ENCODE results near the gene CTDP1.

The CTDP1 gene

DNA sequence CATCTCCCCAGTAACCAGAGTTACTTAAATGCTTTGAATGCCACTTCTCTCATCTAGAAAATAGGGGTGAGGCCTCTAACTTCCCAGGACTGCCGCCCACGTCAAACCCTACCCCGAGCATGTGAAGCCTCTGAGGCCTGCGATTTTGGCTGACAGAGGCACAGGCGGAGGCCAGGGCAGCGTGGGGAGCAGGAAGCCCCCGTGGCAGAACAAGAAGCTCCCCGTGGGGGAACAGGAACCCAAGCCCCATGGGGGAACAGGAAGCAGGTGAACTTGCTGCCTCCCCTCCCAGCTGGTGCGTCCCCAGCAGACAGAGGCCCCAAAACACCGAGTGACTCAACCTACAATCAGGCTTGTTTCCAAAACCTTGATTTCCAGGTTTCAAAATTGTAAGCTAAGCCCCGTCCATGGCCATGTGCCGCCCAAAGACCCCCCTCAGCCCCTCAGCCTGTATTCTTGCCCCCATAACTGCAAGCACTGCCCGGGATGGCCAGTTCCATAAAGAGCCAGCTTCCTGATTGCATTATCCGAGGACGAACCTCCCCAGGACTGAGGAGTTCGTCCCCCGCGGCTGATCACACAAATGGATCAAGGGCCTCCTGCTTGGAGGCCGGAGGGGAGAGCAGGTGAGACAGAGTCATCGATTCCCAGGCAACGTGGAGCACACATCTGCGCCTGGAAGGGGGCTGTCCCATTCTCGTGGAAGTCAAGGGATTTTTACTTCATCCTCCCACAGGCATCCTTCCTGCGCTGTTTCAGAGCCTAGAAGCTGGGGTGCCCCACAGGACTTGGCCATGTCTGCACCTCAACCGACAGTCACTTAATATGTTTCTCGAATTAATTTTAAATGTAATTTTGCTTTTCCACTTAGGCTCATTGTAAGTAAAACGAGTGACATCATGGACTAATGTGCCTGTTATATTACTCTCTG is 36.3 kb upstream of the CTDP1 start:
- in situ Hi-C loops (cut with MboI; ENCODE audit: low sequenced_read_pairs, unreplicated experiment) = loop anchor here (5.0 to 10.0 kb wide), 2 partner anchors 109 to 261 kb away; no protein-coding TSS in a partner anchor
- DNase-seq (ENCODE audit: low spot score) = peak; percentile 67
- TF ChIP-seq CTCF (IDR thresholded peaks at IDR 0.05; ENCODE audit: borderline replicate concordance, control extremely low read depth, extremely low read depth, insufficient read depth, missing control alignments) = no peak

DNA sequence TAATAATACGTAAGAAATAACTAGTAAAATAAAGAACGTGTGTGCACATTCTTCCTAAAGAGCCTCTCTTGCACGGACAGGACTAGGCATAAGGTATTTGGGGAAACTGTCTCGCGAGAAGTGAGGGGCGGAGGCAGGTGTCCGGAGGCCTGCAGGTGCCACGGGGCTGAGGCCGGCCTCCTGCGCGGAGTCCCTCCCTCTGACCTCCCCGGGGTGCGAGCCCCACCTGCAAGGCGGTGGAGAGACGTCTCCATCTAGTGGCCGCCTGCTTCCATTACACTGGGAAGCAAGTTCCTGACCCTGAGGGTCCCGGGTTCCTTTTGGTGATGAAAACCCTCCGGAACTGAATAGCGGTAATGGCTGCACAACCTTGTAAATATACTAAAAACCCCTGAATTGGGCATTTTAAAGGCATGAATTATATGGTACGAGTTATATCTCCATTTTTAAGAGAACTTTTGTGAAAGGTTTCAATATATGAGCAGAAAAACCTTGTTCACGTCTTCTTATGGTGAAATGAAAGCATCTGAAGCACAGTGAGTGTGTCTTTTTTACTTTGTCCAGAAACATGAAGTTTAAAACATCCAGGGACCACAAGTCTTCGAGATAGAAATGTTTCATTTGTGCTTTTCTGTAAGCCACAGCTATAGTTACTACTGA is 35.5 kb upstream of the CTDP1 start:
- TF ChIP-seq CTCF (IDR thresholded peaks at IDR 0.05; ENCODE audit: borderline replicate concordance, control extremely low read depth, extremely low read depth, insufficient read depth, missing control alignments) = peak; percentile 89
- in situ Hi-C loops (cut with MboI; ENCODE audit: low sequenced_read_pairs, unreplicated experiment) = loop anchor here (5.0 to 10.0 kb wide), 2 partner anchors 109 to 262 kb away; no protein-coding TSS in a partner anchor
- DNase-seq (ENCODE audit: low spot score) = peak; percentile 93

- in situ Hi-C loops (cut with MboI; ENCODE audit: low sequenced_read_pairs, unreplicated experiment) = loop anchor here (5.0 to 10.0 kb wide), 2 partner anchors 110 to 262 kb away; no protein-coding TSS in a partner anchor
- no peak for DNase-seq (ENCODE audit: low spot score)
- no peak for TF ChIP-seq CTCF (IDR thresholded peaks at IDR 0.05; ENCODE audit: borderline replicate concordance, control extremely low read depth, extremely low read depth, insufficient read depth, missing control alignments)
Observed at GRCh38 chr18:79644666-79645057, 34.9 kb upstream of the CTDP1 start.

GRCh38 chr18:79645291-79645983 is 34.2 kb upstream of the CTDP1 start:
- in situ Hi-C loops (cut with MboI; ENCODE audit: low sequenced_read_pairs, unreplicated experiment) = loop anchor here (10.0 kb wide), 1 partner anchor 111 kb away; no protein-coding TSS in a partner anchor
- DNase-seq (ENCODE audit: low spot score) = no peak
- TF ChIP-seq CTCF (IDR thresholded peaks at IDR 0.05; ENCODE audit: borderline replicate concordance, control extremely low read depth, extremely low read depth, insufficient read depth, missing control alignments) = no peak

GRCh38 chr18:79647307-79647706 is 32.3 kb upstream of the CTDP1 start:
- DNase-seq (ENCODE audit: low spot score) = no peak
- no peak for TF ChIP-seq CTCF (IDR thresholded peaks at IDR 0.05; ENCODE audit: borderline replicate concordance, control extremely low read depth, extremely low read depth, insufficient read depth, missing control alignments)
- in situ Hi-C loops (cut with MboI; ENCODE audit: low sequenced_read_pairs, unreplicated experiment) = loop anchor here (10.0 kb wide), 1 partner anchor 113 kb away; no protein-coding TSS in a partner anchor

DNA sequence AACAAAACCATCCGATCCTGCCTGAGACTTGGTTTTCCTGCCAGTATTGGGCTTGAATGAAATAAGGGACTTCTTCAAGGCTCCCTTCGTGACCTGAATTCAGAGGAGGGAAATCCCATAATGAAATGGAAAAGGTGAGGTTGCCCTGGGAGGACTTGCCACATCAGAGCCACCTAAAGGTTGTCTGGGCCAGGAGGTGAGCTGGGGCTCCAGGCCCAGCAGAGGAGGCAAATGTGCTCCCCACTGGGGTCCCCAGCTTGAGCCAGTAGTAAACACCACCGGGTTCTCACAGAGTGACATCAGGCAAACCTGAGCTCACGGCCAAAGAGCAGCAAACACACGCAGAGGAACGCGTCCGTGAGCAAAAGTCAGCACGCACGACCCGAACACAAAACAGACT is 28.6 kb upstream of the CTDP1 start:
- in situ Hi-C loops (cut with MboI; ENCODE audit: low sequenced_read_pairs, unreplicated experiment) = no loop called here
- no peak for DNase-seq (ENCODE audit: low spot score)
- no peak for TF ChIP-seq CTCF (IDR thresholded peaks at IDR 0.05; ENCODE audit: borderline replicate concordance, control extremely low read depth, extremely low read depth, insufficient read depth, missing control alignments)

All from GM13976 (cell line).